GM19035 (cell line): Measurements from ENCODE around the gene PPFIA4.
"Not testable (repeated sequence)": the region's sequence is repeated elsewhere in the genome, so short reads cannot be mapped to it uniquely, and the experiment has no call there.

Experiments used
- ATAC-seq: cut with Tn5 transposase; IDR thresholded peaks from one replicate; pipeline ENCODE4 v1.9.1; 2021; ENCODE audit not compliant: unreplicated experiment

The PPFIA4 gene

GRCh38 chr1:203026031-203026665 lies at the start of gene PPFIA4:
Gene PPFIA4, plus strand, starts transcription at chr1:203026491. Its CDS starts 12,518 bp downstream, at chr1:203039009.
- ATAC-seq: peak; percentile 80

- ATAC-seq: no peak
Observed at GRCh38 chr1:202976633-202977032, 49.7 kb upstream of the PPFIA4 start.

DNA sequence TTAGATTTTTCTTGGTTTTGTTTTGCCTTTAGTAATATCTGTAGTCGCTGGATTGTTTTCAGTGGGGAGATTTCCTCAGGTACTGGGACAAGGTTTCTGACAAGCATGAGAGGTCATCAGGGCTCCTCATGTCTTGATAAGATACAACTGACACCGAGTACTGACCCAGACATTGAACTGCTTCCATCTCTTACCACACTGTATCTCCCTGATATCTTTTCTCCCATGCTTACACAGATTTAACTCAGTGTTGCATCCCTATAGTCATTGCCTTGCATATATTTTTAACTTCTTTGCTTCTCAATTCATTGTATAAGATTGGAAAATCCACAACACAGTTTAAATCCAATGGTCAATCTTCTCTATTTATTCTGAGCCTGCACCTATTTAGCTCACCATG lies 46.8 kb upstream of the PPFIA4 start:
- ATAC-seq: no peak

DNA sequence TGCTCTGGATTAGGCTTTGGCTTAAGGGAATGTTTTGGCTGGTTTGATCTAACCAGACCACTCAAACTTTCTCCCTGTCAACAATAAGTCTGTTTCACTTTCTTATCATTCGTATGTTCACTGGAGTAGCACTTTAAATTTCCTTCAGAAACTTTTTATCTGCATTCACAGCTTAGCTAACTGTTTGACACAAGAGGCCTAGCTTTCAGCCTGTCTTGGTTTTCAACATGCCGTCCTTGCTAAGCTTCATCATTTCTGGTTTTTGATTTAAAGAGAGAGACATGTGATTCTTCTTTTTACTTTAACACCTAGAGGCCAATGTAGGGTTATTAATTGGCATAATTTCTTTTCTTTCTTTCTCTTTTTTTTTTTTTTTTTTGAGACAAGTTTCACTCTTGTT lies 44.4 kb upstream of the PPFIA4 start:
- no peak for ATAC-seq

DNA sequence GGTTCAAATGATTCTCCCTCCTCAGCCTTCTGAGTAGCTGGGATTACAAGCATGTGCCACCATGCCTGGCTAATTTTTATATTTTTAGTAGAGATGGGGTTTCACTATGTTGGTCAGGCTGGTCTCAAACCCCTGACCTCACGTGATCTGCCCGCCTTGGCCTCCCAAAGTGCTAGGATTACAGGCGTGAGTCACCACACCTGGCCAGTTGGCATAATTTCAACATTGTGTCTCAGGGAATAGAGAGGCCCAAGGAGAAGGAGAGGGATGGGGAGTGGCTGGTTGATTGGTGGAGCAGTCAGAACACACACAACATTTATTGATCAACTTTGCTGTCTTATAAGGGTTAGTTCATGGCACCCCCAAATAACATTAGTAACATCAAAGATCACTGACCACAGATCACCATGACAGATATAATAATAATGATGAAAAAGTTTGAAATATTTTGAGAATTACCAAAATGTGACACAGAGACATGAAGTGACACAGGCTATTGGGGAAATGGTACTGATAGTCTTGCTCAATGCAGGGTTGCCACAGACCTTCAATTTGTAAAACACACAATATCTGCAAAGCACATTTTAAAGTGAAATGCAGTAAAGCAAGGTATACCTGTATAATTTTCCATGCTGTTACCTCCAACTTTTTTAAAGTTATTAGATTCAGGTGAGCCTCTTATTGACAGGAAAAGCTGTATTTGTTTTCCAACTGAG lies 43.4 kb upstream of the PPFIA4 start:
- no peak for ATAC-seq

- ATAC-seq: not testable (repeated sequence)
Observed at GRCh38 chr1:202986120-202986519, 40.2 kb upstream of the PPFIA4 start.

DNA sequence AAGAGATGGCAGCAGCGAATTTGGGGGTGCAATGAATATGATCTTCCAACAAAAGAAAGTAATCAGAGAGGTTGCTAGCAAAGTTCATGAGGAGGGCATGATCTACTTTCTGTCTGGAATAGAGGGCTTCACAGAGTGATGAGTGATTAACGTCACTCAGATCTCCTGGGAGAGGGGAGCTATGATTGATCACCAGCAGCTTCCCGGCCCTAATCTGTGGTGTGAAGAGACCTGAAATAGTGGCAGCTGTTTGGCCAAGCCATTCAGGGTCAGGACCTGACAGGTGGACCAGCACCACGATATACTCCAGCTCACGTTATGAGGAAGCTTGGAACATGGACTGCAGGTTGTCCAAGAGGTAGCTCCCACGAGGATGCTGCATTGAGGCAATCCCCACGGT lies 39.0 kb upstream of the PPFIA4 start:
- ATAC-seq: no peak

GRCh38 chr1:202987922-202988583 lies 38.2 kb upstream of the PPFIA4 start:
- no peak for ATAC-seq

GRCh38 chr1:202989879-202990278 lies 36.4 kb upstream of the PPFIA4 start:
- ATAC-seq: no peak

DNA sequence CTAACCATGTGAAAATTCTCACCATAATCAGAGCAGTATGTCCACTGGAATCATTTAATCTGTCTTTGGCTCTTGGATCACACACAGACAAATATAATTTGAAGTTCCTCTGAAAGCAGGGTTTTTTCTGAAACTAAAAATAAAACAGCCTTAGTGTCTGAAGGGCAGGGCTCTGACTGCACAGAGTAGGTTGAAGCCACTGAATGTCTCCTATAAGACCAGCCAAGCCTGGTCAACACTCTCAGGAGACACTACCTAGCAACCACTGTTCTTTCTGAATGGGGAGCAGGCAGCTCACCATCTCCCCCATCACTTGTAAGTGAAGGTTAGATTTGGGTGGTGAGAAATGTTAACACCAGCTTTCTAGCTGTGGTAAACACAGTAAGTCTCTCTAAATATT lies 35.2 kb upstream of the PPFIA4 start:
- no peak for ATAC-seq

- ATAC-seq: no peak
Observed at GRCh38 chr1:202994756-202995155, 31.5 kb upstream of the PPFIA4 start.

- ATAC-seq: no peak
Observed at GRCh38 chr1:202998836-202999750, 27.2 kb upstream of the PPFIA4 start.

- no peak for ATAC-seq
Observed at GRCh38 chr1:203000217-203000944, 25.9 kb upstream of the PPFIA4 start.

- no peak for ATAC-seq
Observed at GRCh38 chr1:203001986-203002385, 24.3 kb upstream of the PPFIA4 start.

GRCh38 chr1:203002951-203003350 lies 23.3 kb upstream of the PPFIA4 start:
- ATAC-seq: no peak

DNA sequence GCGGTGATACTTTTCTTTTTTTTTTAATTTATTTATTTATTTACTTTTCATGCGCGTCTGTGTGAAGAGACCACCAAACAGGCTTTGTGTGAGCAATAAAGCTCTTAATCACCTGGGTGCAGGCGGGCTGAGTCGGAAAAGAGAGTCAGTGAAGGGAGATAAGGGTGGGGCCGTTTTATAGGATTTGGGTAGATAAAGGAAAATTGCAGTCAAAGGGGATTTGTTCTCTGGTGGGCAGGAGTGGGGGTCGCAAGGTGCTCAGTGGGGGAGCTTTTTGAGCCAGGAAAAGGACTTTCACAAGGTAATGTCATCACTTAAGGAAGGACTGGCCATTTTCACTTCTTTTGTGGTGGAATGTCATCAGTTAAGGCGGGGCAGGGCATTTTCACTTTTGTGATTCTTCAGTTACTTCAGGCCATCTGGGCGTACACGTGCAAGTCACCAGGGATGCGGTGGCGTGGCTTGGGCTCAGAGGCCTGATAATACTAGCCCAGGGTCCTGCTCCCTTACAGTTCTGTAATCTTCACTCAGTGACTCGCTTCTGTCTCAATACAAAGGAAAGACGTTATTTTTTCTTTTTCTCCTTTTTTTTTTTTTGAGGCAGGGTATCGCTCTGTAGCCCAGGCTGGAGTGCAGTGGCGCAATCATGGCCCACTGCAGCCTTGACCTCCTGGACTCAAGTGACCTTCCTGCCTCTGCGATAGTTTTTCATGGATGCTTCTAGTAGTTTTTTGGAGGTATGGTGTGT lies 20.7 kb upstream of the PPFIA4 start:
- not testable (repeated sequence) for ATAC-seq

- ATAC-seq: peak; percentile 94
Observed at GRCh38 chr1:203006948-203007871, 19.1 kb upstream of the PPFIA4 start, which contains the start of gene TMEM183A. Gene TMEM183A, plus strand, starts transcription at chr1:203007374. Its CDS starts 92 bp downstream, at chr1:203007466.

- ATAC-seq: no peak
Observed at GRCh38 chr1:203009185-203009584, 17.1 kb upstream of the PPFIA4 start.

DNA sequence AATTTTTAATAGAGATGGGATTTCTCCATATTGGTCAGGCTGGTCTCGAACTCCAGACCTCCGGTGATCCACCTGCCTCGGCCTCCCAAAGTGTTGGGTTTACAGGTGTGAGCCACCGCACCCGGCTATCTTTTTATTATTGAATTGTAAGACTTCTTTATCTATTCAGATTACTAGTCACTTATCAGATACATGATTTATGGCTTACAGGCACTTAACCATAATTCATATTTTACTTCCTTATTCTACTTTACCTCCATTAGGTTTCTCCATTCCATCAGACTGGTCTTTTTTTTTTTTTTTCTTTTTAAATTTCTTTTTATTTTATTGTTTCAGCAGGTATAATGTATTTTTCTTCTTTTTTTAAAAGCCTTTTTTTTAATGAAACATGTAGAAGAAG lies 14.7 kb upstream of the PPFIA4 start:
- no peak for ATAC-seq
